HG03280 (cell line): ENCODE data around the gene P2RX4.
"Not testable (repeated sequence)": the region's sequence is repeated elsewhere in the genome, so short reads cannot be mapped to it uniquely, and the experiment has no call there.

Source experiments
- ATAC-seq: cut with Tn5 transposase; IDR thresholded peaks from one replicate; pipeline ENCODE4 v1.9.1; 2021; ENCODE audit warnings: mild to moderate bottlenecking, moderate library complexity; ENCODE audit not compliant: unreplicated experiment

Gene P2RX4

DNA sequence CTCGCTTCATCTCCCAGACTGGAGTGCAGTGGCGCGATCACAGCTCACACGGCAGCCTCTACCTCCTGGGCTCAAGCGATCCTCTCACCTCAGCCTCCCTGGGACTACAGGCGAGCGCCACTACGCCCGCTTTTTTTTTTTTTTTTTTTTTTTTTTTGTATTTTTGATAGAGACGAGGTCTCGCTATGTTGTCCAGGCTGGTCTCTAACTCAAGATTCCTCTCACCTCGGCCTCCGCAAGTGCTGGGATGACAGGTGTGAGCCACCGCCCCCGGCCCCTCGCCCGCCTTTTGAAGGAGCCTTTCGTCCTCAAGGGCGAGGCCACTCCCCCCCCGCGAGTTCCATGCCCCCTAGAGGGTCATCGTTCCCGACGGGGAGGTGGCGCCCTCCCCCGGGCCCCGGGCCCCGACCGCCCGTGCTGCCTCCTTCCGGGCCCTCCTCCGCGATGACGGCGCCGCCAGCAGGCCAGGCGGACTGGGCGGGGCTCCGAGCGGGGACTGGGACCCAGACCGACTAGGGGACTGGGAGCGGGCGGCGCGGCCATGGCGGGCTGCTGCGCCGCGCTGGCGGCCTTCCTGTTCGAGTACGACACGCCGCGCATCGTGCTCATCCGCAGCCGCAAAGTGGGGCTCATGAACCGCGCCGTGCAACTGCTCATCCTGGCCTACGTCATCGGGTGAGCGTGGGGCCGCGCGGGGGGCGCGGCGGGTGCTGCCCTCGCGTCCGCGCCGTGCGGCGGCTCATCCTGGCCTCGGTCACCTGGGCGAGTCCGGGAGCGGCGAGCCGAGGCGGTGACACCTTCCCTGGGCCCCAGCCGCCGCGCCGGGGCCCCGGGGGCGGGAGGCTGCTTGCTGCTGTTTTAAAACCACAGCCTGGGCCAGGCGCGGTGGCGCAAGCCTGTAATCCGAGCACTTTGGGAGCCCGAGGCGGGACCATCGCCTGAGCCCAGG lies at the start of gene P2RX4:
Gene P2RX4 (plus strand): TSS at position 506 of the 949 bp plus-strand sequence. CDS start 36 bp downstream, at position 542.
- ATAC-seq, result peak; percentile 83

GRCh38 chr12:121162384-121162783 lies 47.5 kb upstream of the P2RX4 start:
- no peak for ATAC-seq

- ATAC-seq, result no peak
These were observed 46.9 kb upstream of the P2RX4 start for GRCh38 chr12:121162985-121163384.

DNA sequence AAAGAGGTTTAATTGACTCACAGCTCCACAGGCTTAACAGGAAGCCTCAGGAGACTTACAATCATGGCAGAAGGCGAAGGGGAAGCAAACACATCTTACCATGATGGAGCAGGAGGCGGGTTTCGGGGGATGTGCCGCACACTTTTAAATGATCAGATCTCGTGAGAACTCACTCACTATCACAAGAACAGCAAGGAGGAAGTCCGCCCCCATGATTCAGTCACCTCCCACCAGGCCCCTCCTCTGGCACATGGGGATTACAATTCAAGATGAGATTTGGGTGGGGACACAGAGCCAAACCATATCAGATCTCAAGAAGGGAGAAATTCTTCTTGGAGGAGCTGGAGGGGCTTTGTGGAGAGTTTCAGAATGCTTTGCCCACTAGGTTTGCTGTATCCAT lies 45.1 kb upstream of the P2RX4 start:
- not testable (repeated sequence) for ATAC-seq

DNA sequence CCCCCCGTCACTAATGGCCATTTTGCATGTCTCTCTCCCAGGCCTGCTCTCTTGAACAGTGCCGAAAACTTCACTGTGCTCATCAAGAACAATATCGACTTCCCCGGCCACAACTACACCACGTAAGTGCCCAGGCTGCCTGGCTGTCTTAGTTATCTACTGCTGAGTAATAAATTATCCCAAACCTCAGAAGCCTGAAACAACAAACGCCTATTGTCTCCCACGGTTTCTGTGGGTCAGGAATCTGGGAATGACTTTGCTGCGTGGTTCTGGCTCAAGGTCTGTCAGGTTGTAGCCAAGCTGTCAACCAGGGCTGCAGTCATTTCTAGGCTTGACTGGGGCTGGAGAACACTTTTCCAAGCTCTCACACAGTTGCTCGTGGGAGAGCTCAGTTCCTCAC lies 44.6 kb upstream of the P2RX4 start:
- no peak for ATAC-seq

GRCh38 chr12:121166356-121166755 lies 43.6 kb upstream of the P2RX4 start:
- ATAC-seq, result no peak

DNA sequence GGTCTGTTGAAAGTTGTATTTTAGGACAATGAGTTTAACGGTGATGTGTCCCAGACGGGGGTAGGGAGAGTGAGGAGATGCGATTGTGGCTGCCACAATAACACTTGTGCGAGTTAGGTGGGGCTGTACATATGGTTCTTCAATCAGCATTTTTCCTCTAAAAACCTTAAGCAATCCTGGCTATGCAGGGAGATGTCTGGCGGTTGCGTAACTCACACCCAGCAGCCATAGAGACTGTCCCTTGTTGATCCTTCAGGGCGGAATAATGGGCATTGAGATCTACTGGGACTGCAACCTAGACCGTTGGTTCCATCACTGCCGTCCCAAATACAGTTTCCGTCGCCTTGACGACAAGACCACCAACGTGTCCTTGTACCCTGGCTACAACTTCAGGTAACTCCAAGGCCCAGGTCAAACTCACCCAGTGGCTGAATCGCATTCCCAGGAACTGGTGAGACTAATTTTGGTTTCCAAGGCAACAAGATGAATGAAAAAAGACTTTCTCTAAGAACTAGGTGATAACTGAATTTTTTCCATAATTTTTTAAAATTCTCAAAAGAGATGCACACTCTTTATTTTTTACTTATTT lies 42.6 kb upstream of the P2RX4 start:
- no peak for ATAC-seq

DNA sequence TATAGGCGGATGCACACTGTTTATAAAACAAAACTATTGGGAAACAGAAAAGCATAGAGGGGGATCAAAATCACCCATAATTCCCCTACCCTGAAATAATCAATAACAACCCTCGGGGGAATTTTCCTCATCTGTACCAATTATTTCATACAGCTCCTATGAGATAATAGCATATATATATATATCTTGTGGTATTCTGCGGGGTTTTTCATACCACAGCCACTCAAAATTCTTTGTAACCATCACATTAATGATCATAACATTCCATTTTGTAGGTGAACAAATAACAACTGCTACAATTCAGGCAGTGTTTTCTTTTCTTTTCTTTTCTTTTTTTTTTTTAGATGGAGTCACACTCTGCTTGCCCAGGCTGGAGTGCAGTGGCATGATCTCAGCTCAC lies 42.0 kb upstream of the P2RX4 start:
- no peak for ATAC-seq

- no peak for ATAC-seq
These were observed 39.8 kb upstream of the P2RX4 start for GRCh38 chr12:121170151-121170550.

DNA sequence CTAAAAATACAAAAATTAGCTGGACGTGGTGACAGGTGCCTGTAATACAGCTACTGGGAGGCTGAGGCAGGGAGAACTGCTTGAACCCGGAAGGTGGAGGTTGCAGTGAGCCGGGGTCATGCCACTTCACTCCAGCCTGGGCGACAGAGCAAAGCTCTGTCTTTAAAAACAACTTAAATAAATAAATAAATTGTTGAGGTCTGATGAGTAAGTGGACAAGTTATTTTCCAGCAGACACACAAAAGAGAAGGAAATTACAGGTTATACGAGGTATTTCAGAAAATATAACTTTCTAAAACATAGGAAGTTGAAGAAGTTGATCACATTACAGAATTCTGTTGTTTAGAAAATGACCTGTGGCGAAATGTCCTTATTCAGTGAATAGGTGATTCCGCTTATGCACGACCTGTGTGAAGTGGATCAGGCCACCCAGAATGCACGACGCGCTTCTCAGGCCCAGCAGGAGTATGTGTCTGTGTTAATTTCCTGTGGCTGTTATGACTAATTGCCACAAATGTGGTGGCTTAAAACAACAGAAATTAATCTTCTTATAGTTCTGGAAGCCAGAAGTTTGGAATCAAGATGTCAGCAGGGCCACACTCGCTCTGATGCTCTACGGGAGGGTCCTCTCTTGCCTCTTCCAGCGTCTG lies 39.2 kb upstream of the P2RX4 start:
- ATAC-seq, result no peak

- no peak for ATAC-seq
These were observed 37.8 kb upstream of the P2RX4 start for GRCh38 chr12:121172145-121172544.

GRCh38 chr12:121175383-121176119 lies 34.4 kb upstream of the P2RX4 start:
- ATAC-seq, result no peak

DNA sequence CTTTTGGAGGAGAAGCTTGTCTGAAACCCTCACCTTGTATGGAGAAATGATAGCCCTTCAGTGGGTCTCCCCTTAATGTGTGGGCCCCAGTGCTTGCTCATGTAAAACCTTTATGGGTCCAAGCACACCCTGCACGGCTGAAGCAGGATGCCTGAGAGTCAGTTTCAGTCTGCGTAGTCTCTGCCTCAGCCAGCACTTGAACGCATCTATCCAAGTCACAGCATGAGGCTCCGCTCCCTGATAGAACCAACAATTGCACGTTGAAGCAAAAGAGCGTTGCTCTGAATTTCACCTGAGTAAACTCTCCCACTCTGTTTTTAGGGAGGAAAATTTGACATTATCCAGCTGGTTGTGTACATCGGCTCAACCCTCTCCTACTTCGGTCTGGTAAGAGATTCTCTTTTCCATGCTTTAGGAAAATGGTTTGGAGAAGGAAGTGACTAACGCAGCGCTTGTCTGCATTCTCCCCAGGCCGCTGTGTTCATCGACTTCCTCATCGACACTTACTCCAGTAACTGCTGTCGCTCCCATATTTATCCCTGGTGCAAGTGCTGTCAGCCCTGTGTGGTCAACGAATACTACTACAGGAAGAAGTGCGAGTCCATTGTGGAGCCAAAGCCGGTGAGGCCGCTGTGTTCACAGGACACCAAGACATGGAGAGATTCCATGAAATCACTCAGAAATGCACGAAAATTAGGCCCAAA lies 33.0 kb upstream of the P2RX4 start:
- ATAC-seq, result no peak

DNA sequence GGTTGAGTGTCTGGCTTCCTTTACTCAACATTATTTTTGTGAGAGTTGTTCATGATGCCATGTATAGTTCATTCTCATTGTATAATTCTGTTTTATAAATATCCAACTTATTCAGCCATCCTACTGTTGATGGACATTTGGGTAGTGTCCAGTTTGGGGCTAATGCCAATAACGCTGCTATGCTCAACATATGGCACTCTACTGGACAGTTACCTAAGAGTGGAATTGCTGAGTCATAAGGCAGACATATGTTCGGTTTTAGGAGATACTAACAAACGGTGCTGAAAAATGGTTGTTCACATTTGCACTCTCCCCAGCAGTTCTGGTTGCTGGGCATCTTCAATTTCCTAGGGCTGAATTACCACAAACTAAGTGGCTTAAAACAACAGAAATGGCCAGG lies 28.7 kb upstream of the P2RX4 start:
- ATAC-seq, result no peak

GRCh38 chr12:121182222-121182893 lies 27.6 kb upstream of the P2RX4 start:
- ATAC-seq, result no peak

DNA sequence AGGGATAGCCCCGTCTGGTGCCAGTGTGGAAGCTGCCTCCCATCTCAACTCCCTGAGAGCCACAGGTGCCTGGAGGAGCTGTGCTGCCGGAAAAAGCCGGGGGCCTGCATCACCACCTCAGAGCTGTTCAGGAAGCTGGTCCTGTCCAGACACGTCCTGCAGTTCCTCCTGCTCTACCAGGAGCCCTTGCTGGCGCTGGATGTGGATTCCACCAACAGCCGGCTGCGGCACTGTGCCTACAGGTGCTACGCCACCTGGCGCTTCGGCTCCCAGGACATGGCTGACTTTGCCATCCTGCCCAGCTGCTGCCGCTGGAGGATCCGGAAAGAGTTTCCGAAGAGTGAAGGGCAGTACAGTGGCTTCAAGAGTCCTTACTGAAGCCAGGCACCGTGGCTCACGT lies 25.5 kb upstream of the P2RX4 start:
- no peak for ATAC-seq

DNA sequence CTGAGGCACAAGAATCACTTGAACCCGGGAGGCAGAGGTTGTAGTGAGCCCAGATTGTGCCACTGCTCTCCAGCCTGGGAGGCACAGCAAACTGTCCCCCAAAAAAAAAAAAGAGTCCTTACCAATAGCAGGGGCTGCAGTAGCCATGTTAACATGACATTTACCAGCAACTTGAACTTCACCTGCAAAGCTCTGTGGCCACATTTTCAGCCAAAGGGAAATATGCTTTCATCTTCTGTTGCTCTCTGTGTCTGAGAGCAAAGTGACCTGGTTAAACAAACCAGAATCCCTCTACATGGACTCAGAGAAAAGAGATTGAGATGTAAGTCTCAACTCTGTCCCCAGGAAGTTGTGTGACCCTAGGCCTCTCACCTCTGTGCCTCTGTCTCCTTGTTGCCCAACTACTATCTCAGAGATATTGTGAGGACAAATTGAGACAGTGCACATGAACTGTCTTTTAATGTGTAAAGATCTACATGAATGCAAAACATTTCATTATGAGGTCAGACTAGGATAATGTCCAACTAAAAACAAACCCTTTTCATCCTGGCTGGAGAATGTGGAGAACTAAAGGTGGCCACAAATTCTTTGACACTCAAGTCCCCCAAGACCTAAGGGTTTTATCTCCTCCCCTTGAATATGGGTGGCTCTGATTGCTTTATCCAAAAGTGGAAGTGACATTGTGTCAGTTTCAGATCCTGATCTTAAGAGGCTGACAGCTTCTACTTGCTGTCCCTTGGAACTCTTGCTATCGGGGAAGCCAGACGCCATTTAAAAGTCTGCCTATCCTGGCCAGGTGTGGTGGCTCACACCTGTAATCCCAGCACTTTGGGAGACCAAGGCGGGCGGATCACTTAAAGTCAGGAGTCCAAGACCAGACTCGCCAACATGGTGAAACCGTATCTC lies 24.7 kb upstream of the P2RX4 start:
- no peak for ATAC-seq

DNA sequence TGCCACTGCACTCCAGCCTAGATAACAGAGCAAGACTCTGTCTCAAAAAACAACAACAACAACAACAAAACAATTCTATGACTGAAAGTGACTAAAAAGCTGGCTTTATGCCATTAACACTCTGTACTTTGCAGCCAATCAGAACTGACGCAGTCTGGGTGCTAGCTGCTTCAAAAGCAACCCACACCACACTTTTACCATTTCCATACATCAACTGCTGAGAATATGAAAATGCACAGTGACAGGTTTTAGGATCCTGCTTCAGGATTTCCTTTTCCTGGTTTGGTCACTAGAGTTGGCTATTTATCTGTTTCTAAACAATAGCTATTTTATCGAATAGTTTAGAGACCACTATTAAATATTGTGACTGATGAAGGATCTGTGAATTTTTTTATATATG lies 23.1 kb upstream of the P2RX4 start:
- no peak for ATAC-seq

GRCh38 chr12:121187501-121187900 lies 22.4 kb upstream of the P2RX4 start:
- ATAC-seq, result no peak
